ENCODE results near the gene MAMSTR.

- TF ChIP-seq GATA3 (IDR thresholded peaks at IDR 0.05; ENCODE audit: low read depth, low read length) (no peak), GATA2 (IDR thresholded peaks at IDR 0.05; ENCODE audit: low read depth, low read length) (no peak)
Measured at GRCh38 chr19:48734625-48735024, 15.1 kb upstream of the MAMSTR start.

Data from SH-SY5Y (cell line).